Loucy (cell line): Measurements from ENCODE around the gene BRD1.

Experiments
- CTCF ChIP-seq: fragments of 200-600 bp; sonication (generic); conservative IDR thresholded peaks from 2 replicates; pipeline ENCODE4 v1.5.1; 2014; ENCODE audit warnings: mild to moderate bottlenecking, antibody characterized with exemption, low read length
- EZH2phosphoT487 ChIP-seq: fragments of 200-600 bp; IDR thresholded peaks from 2 replicates; pipeline ENCODE4 v1.6.1; 2018; ENCODE audit warnings: antibody characterized with exemption, mild to moderate bottlenecking, moderate library complexity, borderline replicate concordance

GRCh38 chr22:49761836-49762235 lies 65.8 kb downstream of the BRD1 start:
- TF ChIP-seq CTCF: no peak
- TF ChIP-seq EZH2phosphoT487: no peak
